Left colon (tissue), 2 donors: ENCODE results near the gene FRAS1. TPM values are rescaled to one million over a fixed set of nuclear protein-coding genes. Genes with fewer than 3 reads are reported as not detected.
"Not testable (repeated sequence)": the region's sequence is repeated elsewhere in the genome, so short reads cannot be mapped to it uniquely, and the experiment has no call there.

Experiments
- ATAC-seq: fragments of 200-7000 bp; cut with Tn5 transposase; one replicate; pipeline ENCODE4 v1.9.1; 2020; ENCODE audit warnings: mild to moderate bottlenecking, moderate library complexity
- DNase-seq, 2 donors: peaks; one replicate each; pipeline ENCODE4 v3.0.0-alpha.2; 2020
- intact Hi-C, 2 donors: fragments of 100-400 bp; cut with DNase I in 1 of 2; cut with micrococcal nuclease in 1 of 2; formaldehyde crosslinking; loops; one replicate each; pipeline versions ENCODE4 v1.11.2 to v1.14.0; 2022; cut with DNase I, micrococcal nuclease
- long read RNA-seq: library from polyadenylated mRNA; unstranded; transcript quantifications from one replicate; pipeline ENCODE4 v2.0.0, GENCODE V29; 2021
- total RNA-seq, 2 donors: library from RNA; stranded (reverse); fragmentation: NEBNext Ultra II Directional; extraction: Animal tissue kit (Norgen Biotek cat#: 25700); gene quantifications; one replicate each; pipeline ENCODE4 v1.2.1, GENCODE V29; 2021
- donor health status: DM: no; HTN: no; CAD: no.
- donor health status: DM: yes; HTN: yes; CAD: no.

FRAS1 gene, protein sequence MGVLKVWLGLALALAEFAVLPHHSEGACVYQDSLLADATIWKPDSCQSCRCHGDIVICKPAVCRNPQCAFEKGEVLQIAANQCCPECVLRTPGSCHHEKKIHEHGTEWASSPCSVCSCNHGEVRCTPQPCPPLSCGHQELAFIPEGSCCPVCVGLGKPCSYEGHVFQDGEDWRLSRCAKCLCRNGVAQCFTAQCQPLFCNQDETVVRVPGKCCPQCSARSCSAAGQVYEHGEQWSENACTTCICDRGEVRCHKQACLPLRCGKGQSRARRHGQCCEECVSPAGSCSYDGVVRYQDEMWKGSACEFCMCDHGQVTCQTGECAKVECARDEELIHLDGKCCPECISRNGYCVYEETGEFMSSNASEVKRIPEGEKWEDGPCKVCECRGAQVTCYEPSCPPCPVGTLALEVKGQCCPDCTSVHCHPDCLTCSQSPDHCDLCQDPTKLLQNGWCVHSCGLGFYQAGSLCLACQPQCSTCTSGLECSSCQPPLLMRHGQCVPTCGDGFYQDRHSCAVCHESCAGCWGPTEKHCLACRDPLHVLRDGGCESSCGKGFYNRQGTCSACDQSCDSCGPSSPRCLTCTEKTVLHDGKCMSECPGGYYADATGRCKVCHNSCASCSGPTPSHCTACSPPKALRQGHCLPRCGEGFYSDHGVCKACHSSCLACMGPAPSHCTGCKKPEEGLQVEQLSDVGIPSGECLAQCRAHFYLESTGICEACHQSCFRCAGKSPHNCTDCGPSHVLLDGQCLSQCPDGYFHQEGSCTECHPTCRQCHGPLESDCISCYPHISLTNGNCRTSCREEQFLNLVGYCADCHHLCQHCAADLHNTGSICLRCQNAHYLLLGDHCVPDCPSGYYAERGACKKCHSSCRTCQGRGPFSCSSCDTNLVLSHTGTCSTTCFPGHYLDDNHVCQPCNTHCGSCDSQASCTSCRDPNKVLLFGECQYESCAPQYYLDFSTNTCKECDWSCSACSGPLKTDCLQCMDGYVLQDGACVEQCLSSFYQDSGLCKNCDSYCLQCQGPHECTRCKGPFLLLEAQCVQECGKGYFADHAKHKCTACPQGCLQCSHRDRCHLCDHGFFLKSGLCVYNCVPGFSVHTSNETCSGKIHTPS (N-terminal part only)
- total RNA-seq: 1 to 10 TPM; 1.3 to 1.8 TPM
- long read RNA-seq, partial matches to known transcripts: 1 of 2 reads
- long read RNA-seq, other reads (novel, unspliced or antisense): 1 of 2 reads

DNA sequence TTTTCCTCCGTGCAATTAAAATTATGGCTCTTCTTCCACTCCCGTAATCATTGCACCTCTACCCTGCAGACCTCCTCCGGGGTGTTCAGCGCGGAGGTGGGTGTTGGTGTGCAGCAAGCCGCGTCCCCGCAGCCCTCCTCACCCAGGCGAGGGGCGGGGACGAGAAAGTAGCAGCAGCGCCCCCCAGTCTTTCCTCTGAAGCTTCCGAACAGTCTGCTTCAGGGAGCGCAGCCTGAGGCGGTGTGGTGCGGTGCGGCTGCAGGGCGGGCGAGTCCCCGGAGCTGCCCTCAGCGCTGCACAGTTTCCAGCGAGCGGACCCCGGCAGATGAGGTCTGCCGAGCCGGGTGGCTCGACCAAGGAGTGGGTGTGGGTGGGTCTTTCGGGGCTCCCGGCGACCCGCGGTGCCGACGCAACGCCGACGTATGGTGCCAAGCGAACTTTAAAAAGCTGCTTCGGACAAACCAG lies at the start of gene FRAS1:
FRAS1 (plus strand) TSS at position 189 of the 465 bp plus-strand sequence. CDS start 687 bp downstream, outside the sequence.
- peak; percentile 27 to 35 for DNase-seq
- ATAC-seq: peak; percentile 44
- intact Hi-C loops: loop anchor here in 1 of 2 donors (10.0 kb wide), 1 partner anchor 458 kb away; no protein-coding TSS in a partner anchor

DNA sequence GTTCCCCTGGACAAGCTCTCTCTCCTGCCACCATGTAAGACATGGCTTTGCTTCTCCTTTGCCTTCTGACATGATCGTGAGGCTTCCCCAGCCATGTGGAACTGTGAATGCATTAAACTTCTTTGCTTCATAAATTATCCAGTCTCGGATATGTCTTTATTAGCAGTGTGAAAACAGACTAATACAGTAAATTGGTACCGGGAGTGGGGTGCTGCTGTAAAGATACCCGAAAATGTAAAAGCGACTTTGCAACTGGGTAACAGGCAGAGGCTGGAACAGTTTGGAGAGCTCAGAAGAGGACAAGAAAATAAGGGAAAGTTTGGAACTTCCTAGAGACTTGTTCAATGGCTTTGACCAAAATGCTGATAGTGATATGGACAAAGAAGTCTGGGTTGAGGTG lies 46.1 kb upstream of the FRAS1 start:
- ATAC-seq, DNase-seq, intact Hi-C loops: not testable (repeated sequence)

DNA sequence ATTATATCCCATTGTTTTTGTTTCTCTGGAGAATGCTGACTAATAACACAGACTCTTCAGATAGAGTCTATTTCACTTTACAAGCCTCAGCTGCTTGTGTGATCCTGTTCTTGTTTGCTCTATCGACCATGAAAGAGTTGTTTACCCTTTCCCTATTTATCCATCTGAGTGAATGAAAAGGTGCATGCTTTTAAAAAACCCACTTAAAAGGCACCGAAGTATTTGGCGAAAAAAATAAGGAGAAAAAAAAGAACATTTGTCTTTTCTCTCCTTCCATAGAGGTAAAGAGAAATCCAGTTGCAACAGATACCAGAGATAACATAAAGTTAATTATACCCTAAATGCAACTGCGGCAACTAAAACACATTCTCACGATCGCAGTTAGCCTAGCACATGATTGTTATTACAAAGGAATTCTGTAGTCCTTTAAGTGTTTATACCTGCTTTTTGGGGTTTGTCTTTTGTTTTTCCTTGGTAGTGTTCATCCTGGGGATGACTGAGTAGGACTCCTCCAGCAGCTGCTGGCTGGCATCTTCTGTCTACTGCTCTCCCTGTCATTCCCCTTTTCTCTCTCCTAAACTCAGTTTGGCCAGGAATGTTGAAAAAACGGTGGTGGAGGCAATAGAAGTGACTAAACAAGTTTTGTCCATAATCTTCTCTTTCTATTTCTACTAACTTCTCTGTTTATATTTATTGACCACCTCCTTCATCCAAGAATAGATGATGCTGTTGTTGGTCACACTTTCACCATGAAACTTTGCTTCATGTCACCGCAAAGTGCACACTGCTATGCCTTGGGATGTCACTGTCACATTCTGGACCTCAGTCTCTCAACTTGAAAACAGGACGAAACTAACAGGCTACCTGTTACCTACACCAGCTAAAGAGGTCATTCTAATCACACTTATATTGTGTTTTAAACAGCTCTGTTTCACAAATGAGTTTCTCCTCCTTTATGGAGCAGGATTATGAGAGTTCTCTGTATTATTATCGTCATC lies 41.9 kb upstream of the FRAS1 start:
- intact Hi-C loops: no loop called here
- no peak for ATAC-seq
- no peak for DNase-seq

DNA sequence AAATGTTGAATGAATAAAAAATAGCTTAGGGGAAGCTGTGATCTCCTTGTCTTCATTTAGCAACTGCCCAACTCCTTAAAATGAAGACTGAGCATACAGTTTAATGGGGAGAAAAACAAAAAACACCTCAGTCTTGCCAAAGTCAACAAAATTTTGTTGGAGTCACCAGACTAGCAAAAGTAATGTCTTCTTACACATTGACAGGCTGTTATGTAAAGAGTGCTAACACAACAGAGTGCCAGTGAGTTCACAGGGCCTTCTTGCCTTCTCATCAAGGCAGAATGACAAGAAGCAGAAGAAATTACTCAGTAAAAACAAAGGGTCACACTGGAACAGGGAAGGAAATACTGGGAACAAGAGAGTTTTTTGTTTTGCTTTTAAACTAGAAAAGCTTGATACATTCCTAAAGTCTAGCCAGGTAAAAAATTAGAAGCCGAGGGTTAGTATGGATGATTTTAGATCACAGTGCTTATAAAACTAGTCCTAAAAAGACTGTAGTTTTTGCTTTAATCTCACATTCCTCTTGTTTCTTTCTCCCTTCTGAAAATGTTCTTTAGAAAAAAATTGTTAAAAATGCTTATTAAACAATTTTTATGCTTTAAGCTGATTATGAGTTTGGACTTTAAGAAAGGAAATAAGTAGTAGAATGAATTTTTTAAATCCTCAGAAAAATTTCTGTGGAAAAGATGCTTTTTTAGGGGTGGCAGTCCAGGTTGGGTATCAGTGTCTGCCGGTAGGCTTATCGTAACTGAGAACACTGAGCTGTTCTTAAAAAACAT lies 38.7 kb upstream of the FRAS1 start:
- ATAC-seq (no peak), DNase-seq (no peak)
- intact Hi-C loops: no loop called here

DNA sequence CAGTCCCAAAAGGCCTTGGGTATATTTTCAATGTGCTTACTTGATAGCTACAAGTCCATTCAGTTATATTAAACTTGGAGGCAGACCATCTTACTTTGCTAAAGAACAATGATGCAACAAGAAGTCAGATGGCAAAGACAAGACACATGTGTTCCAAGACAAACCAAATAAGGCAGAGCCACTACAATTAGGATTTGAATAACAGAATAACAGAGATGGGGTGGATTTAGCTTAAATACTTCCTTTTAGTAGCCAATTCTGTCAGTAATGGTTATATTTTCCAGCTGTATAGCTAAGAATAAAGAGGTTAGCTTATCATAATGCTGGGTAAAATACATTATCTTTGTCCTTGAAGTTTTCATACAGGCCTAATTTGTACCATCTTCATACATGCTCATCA lies 37.7 kb upstream of the FRAS1 start:
- DNase-seq (no peak), ATAC-seq (no peak)
- intact Hi-C loops: no loop called here

DNA sequence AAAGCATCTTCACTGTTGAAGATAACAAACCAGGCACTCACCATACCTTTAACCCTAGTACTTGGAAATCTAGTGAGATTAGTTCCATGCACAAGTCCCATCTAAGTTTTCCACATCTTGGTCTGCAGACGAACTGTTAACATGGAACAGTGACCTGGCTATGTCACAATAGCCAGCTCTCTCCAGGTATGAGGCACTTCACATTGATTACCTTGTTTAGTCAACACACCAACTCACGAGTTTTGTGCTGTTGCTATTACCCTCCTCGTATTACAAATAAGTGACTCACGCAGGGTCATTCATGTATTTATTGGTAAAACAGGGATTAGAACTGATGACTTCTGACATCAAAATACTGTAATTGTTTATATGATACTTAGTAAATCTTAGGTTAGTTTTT lies 36.4 kb upstream of the FRAS1 start:
- intact Hi-C loops: no loop called here
- ATAC-seq (no peak), DNase-seq (no peak)

DNA sequence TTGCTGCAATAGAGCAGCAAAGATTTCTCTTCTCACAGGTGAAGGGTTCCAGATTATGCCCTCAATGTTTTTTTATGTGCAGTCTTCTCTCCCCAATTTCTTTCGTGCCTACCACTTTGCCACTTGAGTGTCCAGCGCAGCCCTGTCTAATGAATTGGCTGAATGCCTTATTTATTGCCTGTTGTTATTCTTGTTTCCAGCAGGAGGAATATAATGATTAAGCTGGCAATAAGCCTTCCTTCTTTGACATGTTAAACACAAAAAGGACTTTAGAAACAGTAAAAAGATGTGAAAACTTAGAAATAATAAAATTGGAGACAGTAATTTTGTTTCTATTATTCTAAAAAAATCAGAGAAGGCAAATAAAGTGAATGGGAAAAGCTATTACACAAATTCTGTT lies 34.6 kb upstream of the FRAS1 start:
- intact Hi-C loops: no loop called here
- no peak for DNase-seq
- no peak for ATAC-seq

DNA sequence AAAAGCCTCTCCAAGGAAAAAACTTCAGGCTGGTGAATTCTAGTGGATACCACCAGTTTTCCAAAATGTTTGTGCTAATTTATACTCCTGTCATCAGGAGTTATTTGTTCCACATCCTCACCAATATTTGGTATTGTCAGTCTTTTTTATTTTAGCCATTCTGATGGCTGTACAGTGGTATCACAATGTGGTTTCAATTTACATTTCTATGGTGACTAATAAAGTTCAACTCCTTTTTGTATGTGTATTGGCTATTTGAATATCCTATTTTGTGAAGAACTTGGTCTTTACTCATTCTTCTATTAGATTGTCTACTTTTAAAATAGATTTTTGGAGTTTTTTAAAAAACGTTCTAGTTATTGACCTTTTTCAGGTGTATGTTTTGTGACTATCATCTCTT lies 33.0 kb upstream of the FRAS1 start:
- DNase-seq (no peak), ATAC-seq (no peak)
- intact Hi-C loops: no loop called here

DNA sequence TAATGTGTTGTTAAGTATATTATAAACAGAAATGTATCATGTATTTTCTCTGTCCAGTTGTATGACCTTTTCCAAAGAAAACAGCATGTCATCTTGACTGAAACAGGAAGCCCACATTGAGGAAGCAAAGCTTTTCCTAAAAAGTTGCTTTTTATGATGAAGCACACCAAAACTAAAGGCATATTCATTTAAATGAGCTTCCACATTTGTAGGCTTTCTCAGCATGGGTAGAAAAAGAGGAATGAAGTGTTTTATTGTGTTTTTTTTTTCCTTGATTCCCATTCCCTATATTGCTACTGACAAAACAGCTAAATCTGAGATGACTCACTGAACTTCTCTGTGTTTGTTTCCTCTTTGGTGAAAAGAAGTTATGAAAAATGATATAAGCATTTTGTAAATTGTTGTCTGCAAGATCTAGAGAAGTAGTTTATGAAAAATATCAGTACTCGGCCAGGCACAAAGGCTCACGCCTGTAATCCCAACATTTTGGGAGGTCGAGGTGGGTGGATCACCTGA lies 32.5 kb upstream of the FRAS1 start:
- ATAC-seq (no peak), DNase-seq (no peak)
- intact Hi-C loops: no loop called here

DNA sequence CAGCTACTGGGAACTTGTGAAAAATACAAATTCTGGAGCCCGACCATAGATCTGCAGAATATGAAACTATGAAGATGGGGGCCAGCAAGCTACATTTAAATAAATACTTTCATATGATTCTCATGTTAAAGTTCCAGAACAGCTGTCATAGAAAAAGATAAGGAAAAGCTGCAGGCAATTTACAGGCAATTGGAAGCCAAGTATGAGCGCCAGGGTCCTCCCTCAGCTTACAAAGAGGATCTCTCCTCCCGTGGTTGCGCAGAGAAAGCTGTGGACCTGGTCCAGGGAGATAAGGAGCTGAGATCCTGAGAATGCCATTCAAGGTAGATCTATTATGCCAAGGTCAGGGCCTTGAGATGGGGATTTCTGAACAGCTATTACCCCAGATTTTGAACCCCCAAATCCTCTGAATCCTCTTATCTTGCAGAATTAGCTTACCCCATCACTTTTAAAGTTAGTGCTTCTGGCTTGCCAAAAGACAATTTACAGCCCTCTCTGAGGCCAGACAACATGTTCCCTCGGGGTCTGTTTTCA lies 25.6 kb upstream of the FRAS1 start:
- no peak for DNase-seq
- intact Hi-C loops: no loop called here
- ATAC-seq: no peak

DNA sequence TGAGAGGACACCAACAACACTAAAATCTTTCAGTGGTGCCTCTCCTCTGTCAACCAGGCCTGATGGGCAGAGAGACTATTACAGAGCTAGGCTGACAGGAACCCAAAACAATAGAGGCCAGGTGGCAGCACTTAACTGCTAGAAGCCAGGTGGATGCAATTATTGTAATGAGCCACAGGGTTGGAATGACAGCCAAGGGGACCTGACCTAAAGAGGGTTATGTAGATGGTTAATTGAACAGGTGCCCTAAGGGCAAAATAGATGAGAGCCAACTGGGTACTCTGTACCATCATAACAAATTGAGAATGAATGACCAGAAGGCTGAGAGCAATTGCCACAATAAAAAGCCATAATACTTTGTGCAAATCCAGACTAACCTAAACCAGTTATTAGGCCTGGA lies 24.7 kb upstream of the FRAS1 start:
- no peak for DNase-seq
- intact Hi-C loops: no loop called here
- no peak for ATAC-seq

DNA sequence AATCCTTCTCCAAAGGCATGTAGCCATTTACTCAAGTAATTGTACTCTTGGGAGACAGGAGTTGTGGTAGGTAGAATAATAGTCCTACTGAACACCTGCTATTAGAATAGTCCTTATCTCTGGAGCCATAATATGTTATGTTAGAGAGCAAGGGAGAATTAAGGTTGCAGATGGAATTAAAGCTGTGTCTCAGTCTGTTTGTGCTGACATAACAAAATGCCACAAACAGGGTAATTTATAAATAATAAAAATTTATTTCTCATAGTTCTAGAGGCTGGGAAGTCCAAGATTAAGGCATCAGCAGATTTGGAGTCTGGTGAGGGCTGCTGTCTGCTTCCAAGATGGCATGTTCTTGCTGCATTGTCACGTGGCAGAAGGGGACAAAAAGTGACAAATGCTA lies 24.2 kb upstream of the FRAS1 start:
- no peak for DNase-seq
- ATAC-seq: no peak

DNA sequence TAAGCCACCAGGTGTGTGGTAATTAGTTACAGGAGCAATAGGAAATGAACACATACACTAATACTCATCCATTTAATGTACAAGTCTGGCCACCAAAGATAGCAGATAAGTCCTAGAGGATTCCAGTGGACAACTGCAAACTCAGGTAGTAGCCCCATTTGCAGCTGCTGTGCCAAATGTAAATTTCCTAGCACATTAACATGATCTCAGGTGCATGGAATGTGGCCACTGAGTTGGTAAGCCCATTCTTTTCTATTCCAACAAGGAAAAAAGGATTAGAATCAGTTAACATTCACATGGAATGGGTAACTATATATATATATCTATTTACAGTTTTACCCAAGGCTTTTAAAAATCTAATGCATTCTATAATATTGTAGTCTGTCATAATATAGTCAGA lies 23.3 kb upstream of the FRAS1 start:
- ATAC-seq (no peak), DNase-seq (no peak)
- intact Hi-C loops: no loop called here

More for the DNA sequence above, 24.2 kb upstream of the FRAS1 start:
- intact Hi-C loops: no loop called here

DNA sequence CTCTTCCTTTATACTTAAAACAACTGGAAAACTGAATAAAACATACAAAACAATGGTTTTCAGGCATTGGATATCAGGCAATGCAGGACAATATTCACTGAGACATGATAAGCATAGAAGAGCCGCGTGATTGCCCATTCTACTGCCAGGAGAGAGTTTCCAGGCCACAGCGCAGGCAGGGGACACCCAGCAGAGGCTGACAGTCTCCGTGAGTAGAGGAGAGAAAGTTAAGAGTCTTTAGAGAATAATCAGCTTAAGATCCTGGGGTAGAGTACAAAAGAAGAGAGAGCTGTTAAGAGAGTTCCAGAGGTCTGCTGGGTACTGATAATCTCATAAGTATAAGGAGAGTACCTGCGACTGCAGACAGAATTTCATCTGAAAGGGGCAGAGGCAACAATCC lies 18.4 kb upstream of the FRAS1 start:
- intact Hi-C loops: no loop called here
- DNase-seq (no peak), ATAC-seq (no peak)

DNA sequence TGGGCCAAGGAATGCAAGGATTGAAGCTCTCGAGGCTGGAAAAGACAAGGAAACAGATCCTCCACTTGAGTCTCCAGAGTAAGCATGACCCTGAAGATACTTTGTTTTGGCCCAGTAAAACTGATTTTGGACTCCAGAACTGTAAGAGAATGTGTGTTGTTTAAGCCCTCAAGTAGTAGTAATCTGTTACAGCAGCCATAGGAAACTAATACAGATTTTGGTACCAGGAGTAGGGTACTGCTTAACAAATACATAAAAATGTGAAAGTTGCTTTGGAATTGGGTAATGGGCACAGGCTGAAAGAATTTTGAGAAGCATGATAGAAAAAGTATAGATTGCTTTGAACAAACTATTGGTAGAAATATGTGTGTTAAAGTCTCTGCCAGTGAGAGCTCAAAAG lies 17.4 kb upstream of the FRAS1 start:
- ATAC-seq (no peak), DNase-seq (no peak)
- intact Hi-C loops: no loop called here

DNA sequence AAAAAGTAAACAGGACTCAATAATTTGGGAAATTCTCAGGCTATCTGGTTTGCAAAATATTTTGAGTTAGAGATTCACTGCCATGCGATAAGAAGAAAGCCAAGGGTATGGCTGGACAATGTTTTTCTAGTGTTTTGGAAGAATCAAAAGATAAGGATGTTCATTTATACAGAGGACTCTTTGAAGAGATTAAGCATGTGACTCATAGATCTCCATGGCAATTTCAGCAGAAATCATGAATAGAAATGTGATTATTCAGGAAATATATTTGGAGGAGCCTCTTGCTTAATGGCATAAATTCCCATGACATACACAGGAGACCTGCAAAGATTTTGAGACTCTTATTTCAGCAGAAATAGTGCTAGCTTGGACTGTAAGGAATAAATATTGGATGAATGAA lies 16.7 kb upstream of the FRAS1 start:
- no peak for DNase-seq
- intact Hi-C loops: no loop called here
- ATAC-seq: no peak

DNA sequence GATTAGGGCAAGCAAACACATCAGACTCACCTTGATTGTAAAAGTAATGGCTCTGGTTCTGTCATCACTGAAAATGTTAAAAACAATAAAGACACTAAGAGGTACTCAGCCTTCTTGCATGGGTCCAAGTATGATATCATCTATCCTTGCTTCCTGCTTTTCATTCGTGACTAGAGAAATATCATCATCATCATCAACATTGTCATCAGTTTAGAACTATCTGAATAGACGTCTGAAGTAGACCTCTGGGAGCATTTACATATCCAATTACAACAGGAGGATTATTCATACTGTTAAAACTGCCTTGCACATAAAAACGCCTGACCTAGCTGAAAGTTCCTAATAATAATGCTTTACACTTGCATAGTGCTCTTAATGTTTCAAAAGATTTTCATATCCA lies 9.8 kb upstream of the FRAS1 start:
- DNase-seq: no peak
- intact Hi-C loops: no loop called here

More for the DNA sequence above, 9.8 kb upstream of the FRAS1 start:
- no peak for ATAC-seq
